Lower lobe of right lung (tissue), 2 donors: ENCODE measurements around the gene MAN2B1. TPM values are rescaled to one million over a fixed set of nuclear protein-coding genes. Genes with fewer than 3 reads are reported as not detected.
A peak's percentile ranks its signal among the peaks of the same experiment; 100 is the strongest.
"Not testable (repeated sequence)": the region's sequence is repeated elsewhere in the genome, so short reads cannot be mapped to it uniquely, and the experiment has no call there.

Experiments
- ATAC-seq, 2 donors: fragments of 200-7000 bp; cut with Tn5 transposase; one replicate each; pipeline ENCODE4 v1.9.1; 2020 to 2022; ENCODE audit warnings: mild to moderate bottlenecking in 2 of 2, moderate library complexity in 2 of 2
- DNase-seq: peaks from one replicate; pipeline ENCODE4 v3.0.0-alpha.2; 2020
- H3K27ac ChIP-seq: fragments of 200-600 bp; one replicate; pipeline ENCODE4 v1.8.0; 2022
- H3K27me3 ChIP-seq: fragments of 200-600 bp; one replicate; pipeline ENCODE4 v1.8.0; 2022; ENCODE audit warnings: low read depth
- H3K36me3 ChIP-seq: fragments of 200-600 bp; one replicate; pipeline ENCODE4 v1.8.0; 2022; ENCODE audit warnings: mild to moderate bottlenecking
- H3K4me1 ChIP-seq: fragments of 200-600 bp; one replicate; pipeline ENCODE4 v1.8.0; 2022
- H3K4me3 ChIP-seq: fragments of 200-600 bp; one replicate; pipeline ENCODE4 v1.8.0; 2022; ENCODE audit warnings: mild to moderate bottlenecking
- H3K9me3 ChIP-seq: fragments of 200-600 bp; one replicate; pipeline ENCODE4 v1.8.0; 2022
- CTCF ChIP-seq: fragments of 200-600 bp; IDR thresholded peaks from one replicate; pipeline ENCODE4 v1.8.0; 2022; ENCODE audit warnings: antibody characterized with exemption, mild to moderate bottlenecking
- intact Hi-C: fragments of 100-400 bp; cut with DNase I; formaldehyde crosslinking; loops from one replicate; pipeline ENCODE4 v1.11.0; 2022
- long read RNA-seq: library from polyadenylated mRNA; unstranded; transcript quantifications from one replicate; pipeline ENCODE4 v2.0.0, GENCODE V29; 2021
- total RNA-seq: library from RNA; stranded (reverse); fragmentation: NEBNext Ultra II Directional; extraction: Animal tissue kit (Norgen Biotek cat#: 25700); gene quantifications from one replicate; pipeline ENCODE4 v1.2.1, GENCODE V29; 2021
- donor health status: DM: no; HTN: yes; CAD: no; lungs with severe emphysema.

MAN2B1 gene
- total RNA-seq, result 251 TPM
- long read RNA-seq, transcript MAN2B1-203 (24 exons, 3,184 nt), result major isoform, 132 of 316 reads
- long read RNA-seq, partial matches to known transcripts, result 137 of 316 reads
- long read RNA-seq, other reads (novel, unspliced or antisense), result 46 of 316 reads

GRCh38 chr19:12666265-12667048 is at the start of gene MAN2B1, which contains the start of gene WDR83:
MAN2B1 (minus strand) TSS chr19:12666742; CDS start chr19:12666701, 41 bp downstream.
WDR83 (plus strand) TSS chr19:12666807; CDS start chr19:12669791, 2,984 bp downstream.
- ATAC-seq (peak; percentile 88 to 89), DNase-seq (peak; percentile 83)
- no peaks in the 10 kb centered on the region for H3K9me3 ChIP-seq
- no peaks in the 10 kb centered on the region for H3K27me3 ChIP-seq
- no peak for TF ChIP-seq CTCF
- peaks cover 44% of the 10 kb centered on the region for H3K36me3 ChIP-seq
- H3K4me3 ChIP-seq, result peak within 1 kb of the TSS; percentile 95
- H3K27ac ChIP-seq, result peak within 1 kb of the TSS; percentile 79
- intact Hi-C loops, result no loop called here
- H3K4me1 ChIP-seq, result peaks cover 50% of the 10 kb centered on the region

GRCh38 chr19:12715929-12716328 is 49.4 kb upstream of the MAN2B1 start:
- Histone ChIP-seq H3K9me3 (no peaks in the 10 kb centered on the region), H3K27me3 (no peaks in the 10 kb centered on the region), H3K4me1 (peaks cover 12% of the 10 kb centered on the region), H3K27ac (no peak overlapping the region), H3K4me3 (no peak overlapping the region), H3K36me3 (peaks cover 78% of the 10 kb centered on the region)
- intact Hi-C loops, result no loop called here
- DNase-seq, result no peak
- TF ChIP-seq CTCF, result no peak
- no peak for ATAC-seq

- intact Hi-C loops, result no loop called here
- Histone ChIP-seq H3K4me1 (peaks cover 3% of the 10 kb centered on the region), H3K27me3 (no peaks in the 10 kb centered on the region), H3K4me3 (no peak overlapping the region), H3K27ac (no peak overlapping the region), H3K36me3 (peaks cover 86% of the 10 kb centered on the region), H3K9me3 (no peaks in the 10 kb centered on the region)
- ATAC-seq, result peak in 1 of 2 donors; percentile 13
- TF ChIP-seq CTCF, result no peak
- DNase-seq, result no peak
Measured at GRCh38 chr19:12715102-12715501, 48.6 kb upstream of the MAN2B1 start.

GRCh38 chr19:12713304-12713703 is 46.8 kb upstream of the MAN2B1 start:
- H3K27me3 ChIP-seq, H3K4me3 ChIP-seq, H3K27ac ChIP-seq, H3K9me3 ChIP-seq, H3K4me1 ChIP-seq, ATAC-seq, DNase-seq, intact Hi-C loops: not testable (repeated sequence)
- peaks cover 95% of the 10 kb centered on the region for H3K36me3 ChIP-seq

GRCh38 chr19:12712077-12712476 is 45.5 kb upstream of the MAN2B1 start:
- H3K9me3 ChIP-seq, H3K27me3 ChIP-seq, DNase-seq, H3K4me1 ChIP-seq, H3K4me3 ChIP-seq, ATAC-seq, H3K27ac ChIP-seq, intact Hi-C loops: not testable (repeated sequence)
- TF ChIP-seq CTCF, result peak; percentile 28
- H3K36me3 ChIP-seq, result peaks cover 95% of the 10 kb centered on the region

- Histone ChIP-seq H3K27me3 (no peaks in the 10 kb centered on the region), H3K9me3 (no peaks in the 10 kb centered on the region), H3K36me3 (peaks cover 95% of the 10 kb centered on the region), H3K4me1 (no peaks in the 10 kb centered on the region), H3K27ac (no peak overlapping the region), H3K4me3 (no peak overlapping the region)
- no peak for ATAC-seq
- intact Hi-C loops, result no loop called here
- no peak for TF ChIP-seq CTCF
- no peak for DNase-seq
Measured at GRCh38 chr19:12711187-12711586, 44.6 kb upstream of the MAN2B1 start.
